GM21717 (cell line): ENCODE measurements around the gene EMILIN3.

Source experiments
- ATAC-seq: cut with Tn5 transposase; IDR thresholded peaks from one replicate; pipeline ENCODE4 v1.9.1; 2021; ENCODE audit warnings: mild to moderate bottlenecking, moderate library complexity; ENCODE audit not compliant: unreplicated experiment

EMILIN3 gene

DNA sequence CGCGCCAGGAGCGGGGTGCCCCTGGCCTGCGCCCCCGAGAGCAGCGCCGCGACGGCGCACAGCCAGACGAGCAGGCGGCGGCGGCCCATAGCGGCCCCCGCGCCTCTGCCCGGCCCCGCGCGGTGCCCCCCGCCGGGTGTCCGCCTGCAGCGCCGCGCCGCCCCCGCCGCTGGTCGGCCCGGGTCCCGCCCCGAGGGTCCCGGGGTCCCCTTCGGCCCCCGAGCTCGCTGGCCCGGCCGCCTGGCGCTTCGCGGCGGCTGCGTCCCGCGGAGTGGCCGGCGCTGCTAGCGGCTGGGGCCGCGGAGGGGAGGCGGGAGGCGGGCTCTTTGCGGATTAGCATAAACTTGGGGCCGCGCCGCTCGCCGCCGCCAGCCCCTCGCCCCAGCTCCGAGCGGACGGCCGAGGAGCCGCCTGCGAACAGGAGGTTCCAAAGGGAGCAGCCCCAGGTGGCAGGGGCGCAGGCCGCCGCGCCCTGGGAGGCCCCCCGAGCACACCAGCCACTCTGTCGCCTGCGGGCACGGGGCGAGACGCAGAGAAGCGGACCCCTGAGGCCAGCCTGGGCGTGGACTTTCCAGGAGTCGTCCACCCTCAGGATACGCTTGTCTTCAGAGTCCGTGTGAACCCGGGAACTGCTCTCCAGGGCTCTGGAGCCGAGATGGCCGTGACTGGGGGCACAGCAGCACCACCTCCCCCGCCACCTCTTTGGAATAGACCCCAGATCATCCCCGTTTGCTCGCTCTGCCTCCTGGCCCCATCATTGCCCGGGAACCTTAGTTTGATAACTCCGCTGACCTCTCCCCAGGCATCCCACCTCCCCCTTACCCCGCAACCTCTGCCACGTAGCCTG lies at the start of gene EMILIN3:
EMILIN3 (minus strand) TSS at position 273 of the 847 bp plus-strand sequence; CDS start at position 89, 184 bp downstream.
- ATAC-seq: no peak

- no peak for ATAC-seq
These were observed 48.6 kb upstream of the EMILIN3 start for GRCh38 chr20:41415191-41415590.

- ATAC-seq: no peak
These were observed 46.6 kb upstream of the EMILIN3 start for GRCh38 chr20:41413169-41413568.

- no peak for ATAC-seq
These were observed 45.9 kb upstream of the EMILIN3 start for GRCh38 chr20:41412324-41413120.

- no peak for ATAC-seq
These were observed 44.8 kb upstream of the EMILIN3 start for GRCh38 chr20:41411391-41411847.

- no peak for ATAC-seq
These were observed 42.4 kb upstream of the EMILIN3 start for GRCh38 chr20:41408986-41409385.

GRCh38 chr20:41408156-41408794 lies 41.7 kb upstream of the EMILIN3 start:
- no peak for ATAC-seq

DNA sequence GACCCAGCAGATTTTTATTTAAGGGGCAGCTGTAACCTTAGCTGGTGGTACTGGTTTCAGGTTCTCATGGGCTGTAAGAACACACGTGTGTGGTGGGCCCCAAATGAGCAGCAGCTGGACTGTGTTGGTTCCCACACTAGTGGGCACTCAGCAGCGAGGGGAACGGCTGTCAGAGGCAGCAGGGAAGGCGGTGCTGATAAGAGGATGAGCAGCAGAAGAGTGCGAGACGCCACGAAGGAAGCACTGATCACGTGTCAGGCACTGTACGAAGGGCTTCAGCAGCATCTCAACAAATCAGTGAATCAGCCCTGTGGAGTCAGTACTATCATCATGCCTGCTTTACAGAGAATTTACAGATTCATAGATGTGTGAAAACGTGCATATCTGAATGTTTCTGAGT lies 41.0 kb upstream of the EMILIN3 start:
- no peak for ATAC-seq

DNA sequence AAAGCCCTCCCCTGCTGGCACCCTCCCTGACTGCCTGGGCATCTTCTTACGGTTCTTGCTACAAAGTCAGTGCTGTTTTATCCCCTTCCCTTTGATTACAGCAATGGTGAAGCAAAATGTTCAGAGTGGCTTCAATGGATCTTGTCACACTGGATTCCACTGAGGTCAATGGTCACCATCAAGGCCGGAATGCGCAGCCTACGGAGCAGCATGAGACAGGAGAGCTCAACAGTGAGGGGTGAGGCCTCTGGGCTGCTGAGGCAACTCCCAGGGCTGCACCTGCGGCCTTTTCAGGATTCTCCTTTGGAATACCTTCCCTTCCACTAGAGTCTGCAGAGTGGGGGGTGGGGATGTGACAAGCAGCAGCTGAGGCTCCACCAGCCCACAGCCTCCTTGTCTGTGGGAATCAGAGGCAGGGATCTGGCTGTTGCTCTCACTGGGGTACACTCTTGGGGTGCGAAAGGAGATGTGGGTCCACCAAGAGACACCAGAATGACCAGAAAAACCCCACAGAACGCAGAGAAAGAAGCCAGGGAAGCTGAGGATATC lies 40.4 kb upstream of the EMILIN3 start:
- ATAC-seq: no peak

GRCh38 chr20:41406353-41406752 lies 39.7 kb upstream of the EMILIN3 start:
- no peak for ATAC-seq

- ATAC-seq: no peak
These were observed 38.8 kb upstream of the EMILIN3 start for GRCh38 chr20:41405436-41405835.

- no peak for ATAC-seq
These were observed 37.0 kb upstream of the EMILIN3 start for GRCh38 chr20:41403604-41404003.

DNA sequence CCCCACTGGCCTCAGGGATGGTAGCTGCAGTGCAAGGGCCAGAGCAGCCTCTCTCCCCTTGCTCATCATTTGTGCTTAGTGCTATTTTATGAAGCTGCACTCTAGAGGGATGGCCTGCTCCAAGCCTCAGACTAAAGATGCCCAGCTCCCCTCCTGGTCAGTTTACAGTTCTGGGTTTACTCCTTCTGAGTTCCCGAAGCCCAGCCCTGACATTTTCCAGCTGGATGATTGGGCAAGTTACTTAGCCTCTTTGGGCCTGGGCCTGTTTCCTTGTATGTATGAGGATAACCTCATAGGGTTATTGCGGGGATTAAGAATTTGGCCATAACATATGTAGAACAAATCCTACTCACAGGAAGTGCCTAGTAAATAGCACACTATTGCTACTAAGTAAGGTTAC lies 31.8 kb upstream of the EMILIN3 start:
- ATAC-seq: no peak

GRCh38 chr20:41395667-41396664 lies 29.3 kb upstream of the EMILIN3 start:
- no peak for ATAC-seq

DNA sequence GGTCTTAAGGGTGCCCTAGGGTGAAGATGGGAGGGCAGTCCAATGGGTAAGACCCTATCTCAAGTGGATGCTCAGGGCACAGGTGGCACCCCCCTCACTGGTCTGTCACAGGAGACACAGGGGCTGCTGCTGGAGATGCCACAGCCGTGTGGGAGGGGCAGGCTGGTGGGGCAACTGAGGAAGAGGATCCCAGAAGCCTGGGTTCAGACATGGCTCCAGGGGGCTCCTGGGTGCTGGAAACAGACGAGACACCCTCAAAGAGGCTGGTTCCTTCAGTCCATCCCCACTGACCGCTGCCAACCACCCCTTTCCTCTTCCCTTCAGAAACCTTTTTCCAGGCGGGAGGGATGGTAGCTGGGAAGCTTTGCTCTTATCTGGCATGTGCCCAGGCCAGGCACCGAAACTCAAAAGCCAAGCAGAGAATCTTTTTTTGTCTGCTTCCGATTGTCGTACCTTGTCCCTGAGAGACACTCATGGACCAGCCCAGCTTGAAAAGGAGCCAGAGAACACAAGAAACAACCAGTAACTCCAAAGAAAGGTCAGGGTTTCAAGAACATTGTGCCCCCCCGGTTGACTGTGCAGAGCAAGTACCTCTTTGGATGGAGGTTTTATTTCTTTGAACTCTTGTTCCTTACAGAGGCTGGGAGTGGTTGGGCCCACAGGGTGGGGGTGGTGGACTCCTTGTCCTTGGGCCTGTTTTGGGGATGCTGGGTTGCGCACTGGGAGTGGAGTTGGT lies 28.5 kb upstream of the EMILIN3 start:
- ATAC-seq: no peak

GRCh38 chr20:41394081-41394480 lies 27.5 kb upstream of the EMILIN3 start:
- no peak for ATAC-seq

GRCh38 chr20:41393705-41394066 lies 27.1 kb upstream of the EMILIN3 start:
- ATAC-seq: no peak

GRCh38 chr20:41392871-41393704 lies 26.5 kb upstream of the EMILIN3 start:
- ATAC-seq: no peak
